NCI-H446 (cell line): ENCODE measurements around the gene TPBG.

ENCODE experiments used
- DNase-seq, 2 experiments: peaks; one replicate each; lab custom pipeline; 2025; lab: John Stamatoyannopoulos, UW

TPBG gene

GRCh38 chr6:82363428-82364086, at the start of gene TPBG:
TPBG (plus strand) TSS chr6:82363817; CDS start chr6:82364962, 1,145 bp downstream.
- no peak for DNase-seq

GRCh38 chr6:82322386-82322785, 41.2 kb upstream of the TPBG start:
- no peak for DNase-seq

- DNase-seq = no peak
Observed at GRCh38 chr6:82329766-82330165, 33.9 kb upstream of the TPBG start.

GRCh38 chr6:82330171-82330804, 33.3 kb upstream of the TPBG start:
- DNase-seq = no peak

GRCh38 chr6:82331031-82331773, 32.4 kb upstream of the TPBG start:
- DNase-seq = no peak

- DNase-seq = no peak
Observed at GRCh38 chr6:82333781-82334180, 29.8 kb upstream of the TPBG start.

- no peak for DNase-seq
Observed at GRCh38 chr6:82337688-82338257, 25.8 kb upstream of the TPBG start.

- no peak for DNase-seq
Observed at GRCh38 chr6:82348130-82348529, 15.5 kb upstream of the TPBG start.

GRCh38 chr6:82353848-82354247, 9.8 kb upstream of the TPBG start:
- DNase-seq = no peak

GRCh38 chr6:82360552-82360951, 3.1 kb upstream of the TPBG start:
- no peak for DNase-seq

GRCh38 chr6:82361631-82362030, 2.0 kb upstream of the TPBG start:
- no peak for DNase-seq

- DNase-seq = no peak
Observed at GRCh38 chr6:82362144-82362543, 1.5 kb upstream of the TPBG start.

- DNase-seq = no peak
Observed at GRCh38 chr6:82362878-82363427, 664 bp upstream of the TPBG start.

- peak in 1 of 2 experiments; percentile 7 for DNase-seq
Observed at GRCh38 chr6:82364087-82365015, 734 bp downstream of the TPBG start.

- no peak for DNase-seq
Observed at GRCh38 chr6:82365016-82365795, 1.6 kb downstream of the TPBG start.

GRCh38 chr6:82367704-82368103, 4.1 kb downstream of the TPBG start:
- no peak for DNase-seq

GRCh38 chr6:82370788-82371187, 7.2 kb downstream of the TPBG start:
- no peak for DNase-seq

GRCh38 chr6:82371799-82372546, 8.4 kb downstream of the TPBG start:
- no peak for DNase-seq

- DNase-seq = no peak
Observed at GRCh38 chr6:82372656-82373055, 9.0 kb downstream of the TPBG start.

- DNase-seq = no peak
Observed at GRCh38 chr6:82374516-82374915, 10.9 kb downstream of the TPBG start.
